ENCODE data around the gene SELENON. TPM values are rescaled to one million over a fixed set of nuclear protein-coding genes. Genes with fewer than 3 reads are reported as not detected.

The SELENON gene
- total RNA-seq, 1 experiment from 2014 or later = 57.2 TPM

DNA sequence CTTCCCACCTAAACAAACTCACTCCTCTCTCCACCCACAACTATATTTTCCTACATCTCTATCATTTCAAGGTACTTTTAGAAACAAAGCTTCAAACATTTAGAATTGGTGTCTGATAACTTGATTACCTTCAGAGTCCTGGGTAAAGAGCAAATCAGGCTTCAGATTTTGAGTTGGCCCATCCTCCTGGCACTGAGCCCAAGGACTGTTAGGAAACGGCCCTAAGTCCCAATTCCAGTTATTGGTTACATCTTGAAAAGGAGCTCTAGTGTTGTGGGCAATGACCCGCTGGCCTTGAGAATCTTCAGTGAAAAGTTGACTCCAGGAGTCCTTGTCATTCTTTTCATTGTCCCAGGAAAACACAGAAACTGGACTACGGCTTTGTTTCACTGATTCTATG lies 34.9 kb downstream of the SELENON start:
- peaks cover 27% of the 10 kb centered on the region for H3K36me3 ChIP-seq (ENCODE audit: control insufficient read depth, insufficient read depth, low read length)
- H3K4me1 ChIP-seq (ENCODE audit: control insufficient read depth, insufficient read depth, low read length) = peaks cover 5% of the 10 kb centered on the region; the same call in 1 of the 2 replicates
- no TSS peak for BruUV-seq (replicated peaks)
- H3K9me3 ChIP-seq (ENCODE audit: control insufficient read depth, insufficient read depth, low read depth, low read length) = no peaks in the 10 kb centered on the region
- intact Hi-C loops (cut with micrococcal nuclease; ENCODE audit: unreplicated experiment) = loop anchor here (10.0 kb wide), 1 partner anchor 160 kb away; the partner anchor contains the start of gene PAFAH2
- TF ChIP-seq, protein P1, sequence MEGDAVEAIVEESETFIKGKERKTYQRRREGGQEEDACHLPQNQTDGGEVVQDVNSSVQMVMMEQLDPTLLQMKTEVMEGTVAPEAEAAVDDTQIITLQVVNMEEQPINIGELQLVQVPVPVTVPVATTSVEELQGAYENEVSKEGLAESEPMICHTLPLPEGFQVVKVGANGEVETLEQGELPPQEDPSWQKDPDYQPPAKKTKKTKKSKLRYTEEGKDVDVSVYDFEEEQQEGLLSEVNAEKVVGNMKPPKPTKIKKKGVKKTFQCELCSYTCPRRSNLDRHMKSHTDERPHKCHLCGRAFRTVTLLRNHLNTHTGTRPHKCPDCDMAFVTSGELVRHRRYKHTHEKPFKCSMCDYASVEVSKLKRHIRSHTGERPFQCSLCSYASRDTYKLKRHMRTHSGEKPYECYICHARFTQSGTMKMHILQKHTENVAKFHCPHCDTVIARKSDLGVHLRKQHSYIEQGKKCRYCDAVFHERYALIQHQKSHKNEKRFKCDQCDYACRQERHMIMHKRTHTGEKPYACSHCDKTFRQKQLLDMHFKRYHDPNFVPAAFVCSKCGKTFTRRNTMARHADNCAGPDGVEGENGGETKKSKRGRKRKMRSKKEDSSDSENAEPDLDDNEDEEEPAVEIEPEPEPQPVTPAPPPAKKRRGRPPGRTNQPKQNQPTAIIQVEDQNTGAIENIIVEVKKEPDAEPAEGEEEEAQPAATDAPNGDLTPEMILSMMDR (IDR thresholded peaks at IDR 0.05) = no peak
- TF ChIP-seq REST (IDR thresholded peaks at IDR 0.05; ENCODE audit: insufficient read depth in 1 of 2, low read depth in 2 of 2, low read length in 1 of 2) (no peak), POLR2AphosphoS5 (IDR thresholded peaks at IDR 0.05; ENCODE audit: low read depth, low read length) (no peak)
- H3K4me3 ChIP-seq (ENCODE audit: low read depth in 2 of 2, low read length in 2 of 2) = no peak overlapping the region
- in situ Hi-C loops (cut with HindIII; ENCODE audit: low pct_unique_long_range_greater_than_20kb, low sequenced_read_pairs) = no loop called here
- DNase-seq (ENCODE audit: low read depth, low spot score) (no peak), ATAC-seq (no peak)
- CTCF ChIA-PET = no interaction called here
- H3K27ac ChIP-seq (ENCODE audit: low read length) = no peak overlapping the region
- POLR2A ChIA-PET = no interaction called here
- H3K27me3 ChIP-seq (ENCODE audit: control insufficient read depth, insufficient read depth, low read length) = no peaks in the 10 kb centered on the region

GRCh38 chr1:25836695-25837094 lies 36.7 kb downstream of the SELENON start:
- ChIA-PET CTCF (no interaction called here), POLR2A (no interaction called here)
- intact Hi-C loops (cut with micrococcal nuclease; ENCODE audit: unreplicated experiment) (loop anchor here (10.0 kb wide), 1 partner anchor 158 kb away; the partner anchor contains the start of gene PAFAH2), in situ Hi-C loops (cut with HindIII; ENCODE audit: low pct_unique_long_range_greater_than_20kb, low sequenced_read_pairs) (no loop called here)
- DNase-seq (ENCODE audit: low read depth, low spot score) (no peak), ATAC-seq (no peak)
- no peaks in the 10 kb centered on the region for H3K9me3 ChIP-seq (ENCODE audit: control insufficient read depth, insufficient read depth, low read depth, low read length)
- no peak overlapping the region for H3K27ac ChIP-seq (ENCODE audit: low read length)
- TF ChIP-seq TCF7L2 (IDR thresholded peaks at IDR 0.05; ENCODE audit: low read depth, low read length) (no peak), REST (IDR thresholded peaks at IDR 0.05; ENCODE audit: insufficient read depth in 1 of 2, low read depth in 2 of 2, low read length in 1 of 2) (no peak), POLR2AphosphoS5 (IDR thresholded peaks at IDR 0.05; ENCODE audit: low read depth, low read length) (no peak)
- no peak overlapping the region for H3K4me3 ChIP-seq (ENCODE audit: low read depth in 2 of 2, low read length in 2 of 2)
- peaks cover 5% of the 10 kb centered on the region; the same call in 1 of the 2 replicates for H3K4me1 ChIP-seq (ENCODE audit: control insufficient read depth, insufficient read depth, low read length)
- H3K27me3 ChIP-seq (ENCODE audit: control insufficient read depth, insufficient read depth, low read length) = no peaks in the 10 kb centered on the region
- BruUV-seq (replicated peaks) = no TSS peak
- peaks cover 21% of the 10 kb centered on the region for H3K36me3 ChIP-seq (ENCODE audit: control insufficient read depth, insufficient read depth, low read length)
